HG03521 (cell line): ENCODE data around the gene MIF4GD.
"Not testable (repeated sequence)": the region's sequence is repeated elsewhere in the genome, so short reads cannot be mapped to it uniquely, and the experiment has no call there.

Experiments used
- ATAC-seq: cut with Tn5 transposase; IDR thresholded peaks from one replicate; pipeline ENCODE4 v1.9.1; 2021; ENCODE audit warnings: mild to moderate bottlenecking, moderate library complexity; ENCODE audit not compliant: unreplicated experiment

The MIF4GD gene

DNA sequence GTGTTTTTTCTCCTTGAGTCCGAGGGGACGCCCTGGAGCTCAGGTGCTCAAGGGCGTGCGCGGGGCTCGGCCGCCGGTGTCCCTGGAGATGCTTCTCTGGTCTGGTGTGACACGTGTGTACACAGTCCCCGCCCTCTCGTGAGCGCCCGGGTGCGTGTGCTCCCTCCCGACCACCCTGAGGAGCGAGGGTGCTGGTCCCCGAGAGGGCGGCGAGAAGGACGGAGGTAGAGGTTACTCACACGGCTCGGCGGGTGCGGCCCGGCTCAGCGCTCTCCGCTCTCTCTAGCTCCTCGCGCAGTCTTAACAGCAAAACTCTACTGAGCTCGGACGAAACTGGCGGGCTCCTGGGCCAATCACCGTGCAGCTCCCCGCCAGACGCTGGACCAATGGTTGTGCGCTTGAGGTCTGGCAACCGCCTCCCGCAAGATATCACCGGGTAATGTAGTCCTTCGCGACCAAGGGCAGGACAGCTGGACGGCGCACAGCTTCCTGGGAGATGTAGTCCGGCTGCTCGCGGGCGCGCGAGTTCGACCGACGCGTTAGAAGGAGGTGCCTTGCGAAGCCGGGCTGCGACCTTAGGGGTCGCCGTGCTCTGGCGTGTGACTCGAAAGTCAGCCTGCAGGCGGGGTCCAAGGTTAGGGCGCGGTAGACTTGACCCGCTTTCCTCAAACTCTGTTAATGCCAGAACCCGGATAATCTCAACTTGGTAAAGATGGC is 18.2 kb upstream of the MIF4GD start, which contains the start of gene SLC25A19:
TSS of gene SLC25A19 (minus strand) at position 319 of the 717 bp plus-strand sequence. CDS start 2,669 bp downstream, outside the sequence.
- ATAC-seq = peak; percentile 91

GRCh38 chr17:75288770-75289114 is 17.7 kb upstream of the MIF4GD start:
- no peak for ATAC-seq

- ATAC-seq = no peak
Measured at GRCh38 chr17:75288359-75288758, 17.3 kb upstream of the MIF4GD start.

DNA sequence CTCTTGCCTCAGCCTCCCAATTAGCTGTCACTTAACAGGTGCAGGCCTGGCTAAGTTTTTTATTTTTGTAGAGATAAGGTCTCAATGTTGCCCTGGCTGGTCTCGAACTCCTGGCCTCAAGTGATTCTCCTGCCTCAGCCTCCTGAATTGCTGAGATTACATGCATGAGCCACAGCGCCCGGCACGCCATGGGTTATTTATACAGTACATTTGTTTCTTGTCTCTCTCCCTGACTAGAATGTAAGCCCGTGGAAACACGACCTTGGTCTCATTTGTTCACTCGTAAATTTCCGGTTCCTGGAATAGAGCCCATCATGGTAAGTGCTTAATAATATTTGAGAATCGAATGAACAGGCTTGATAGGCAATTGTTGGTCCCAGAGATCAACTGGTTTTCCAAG is 16.2 kb upstream of the MIF4GD start:
- ATAC-seq = no peak

- no peak for ATAC-seq
Measured at GRCh38 chr17:75285123-75285522, 14.1 kb upstream of the MIF4GD start.

DNA sequence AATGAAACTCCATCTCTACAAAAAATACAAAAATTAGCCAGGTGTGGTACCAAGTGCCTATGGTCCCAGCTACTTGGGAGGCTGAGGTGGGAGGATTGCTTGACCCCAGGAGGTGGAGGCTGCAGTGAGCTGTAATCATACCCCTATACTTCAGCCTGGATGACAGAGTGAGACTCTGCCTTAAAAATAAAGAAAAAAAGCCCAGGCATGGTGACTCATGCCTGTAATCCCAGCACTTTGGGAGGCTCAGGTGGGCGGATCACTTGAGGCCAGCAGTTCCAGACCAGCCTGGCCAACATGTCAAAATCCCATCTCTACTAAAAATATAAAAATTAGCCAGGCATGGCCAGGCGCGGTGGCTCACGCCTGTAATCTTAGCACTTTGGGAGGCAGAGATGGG is 9.2 kb upstream of the MIF4GD start:
- ATAC-seq = not testable (repeated sequence)

GRCh38 chr17:75277664-75278071 is 6.6 kb upstream of the MIF4GD start:
- no peak for ATAC-seq

GRCh38 chr17:75273977-75274708 is 3.1 kb upstream of the MIF4GD start:
- ATAC-seq = no peak

DNA sequence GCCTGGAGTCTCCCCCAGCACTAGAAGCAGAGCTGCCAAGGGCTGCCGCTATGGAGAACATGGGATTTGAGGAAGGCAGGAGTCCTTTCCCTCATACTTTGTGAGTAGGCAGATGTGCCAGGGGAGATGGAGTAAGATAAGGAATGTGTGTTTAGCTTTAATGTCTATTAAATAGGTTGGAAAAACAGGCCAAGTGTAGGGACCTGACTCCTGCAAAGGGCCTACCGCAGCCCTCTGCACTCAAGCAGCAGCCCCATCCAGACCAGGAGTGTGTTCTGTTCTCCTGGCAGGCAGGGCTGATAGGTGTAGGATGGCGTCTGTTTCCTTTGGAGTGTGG is 1.8 kb upstream of the MIF4GD start:
- no peak for ATAC-seq

DNA sequence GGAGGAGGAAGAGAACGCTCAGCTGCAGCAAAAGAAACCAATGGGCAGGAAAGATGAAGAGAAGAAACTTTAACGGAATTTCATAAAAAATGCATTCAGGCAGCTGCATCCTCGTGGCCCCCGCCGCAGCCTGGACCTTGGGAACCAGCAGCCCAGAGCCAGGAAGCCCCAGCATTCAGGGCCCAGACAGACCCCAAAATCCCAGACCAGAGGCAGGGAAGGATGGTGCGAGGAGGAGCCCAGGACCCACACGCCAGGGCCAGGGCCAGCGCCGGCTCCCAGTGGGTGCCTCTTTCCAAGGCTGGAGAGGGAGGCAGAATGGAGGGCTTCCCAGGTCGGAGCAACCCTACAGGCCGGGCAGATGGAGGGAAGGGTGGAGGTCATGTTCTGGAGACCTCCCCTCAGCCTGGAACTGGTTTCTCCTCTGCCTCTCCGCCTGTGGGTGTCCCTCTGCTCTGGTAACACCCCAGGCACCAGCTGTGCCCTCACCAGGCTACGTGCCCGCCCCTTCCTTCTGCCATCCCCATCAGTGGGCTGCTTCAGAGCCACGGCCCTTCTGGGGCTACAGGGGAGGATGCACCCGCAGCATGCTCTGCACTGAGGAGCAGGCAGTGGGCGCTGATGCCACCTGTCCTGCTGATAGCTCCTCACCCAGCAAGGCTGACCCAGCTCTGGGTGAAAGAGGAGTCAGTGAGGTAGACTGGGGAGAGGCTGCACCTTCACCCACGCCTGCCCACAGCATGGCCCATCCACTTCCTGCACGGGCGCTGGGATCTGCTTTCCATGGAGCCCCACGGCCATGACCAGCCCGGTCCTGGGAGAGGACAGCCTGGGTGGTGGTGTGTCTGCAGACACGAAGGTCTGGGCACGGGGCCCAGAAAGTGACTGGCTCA is 1.2 kb upstream of the MIF4GD start:
- no peak for ATAC-seq

GRCh38 chr17:75271233-75271954 is 363 bp upstream of the MIF4GD start:
- ATAC-seq = peak; percentile 81

GRCh38 chr17:75270218-75270965 is 639 bp downstream of the MIF4GD start:
- ATAC-seq = peak; percentile 36

GRCh38 chr17:75269844-75270217 is 1.2 kb downstream of the MIF4GD start:
- no peak for ATAC-seq

- ATAC-seq = no peak
Measured at GRCh38 chr17:75267411-75268232, 3.4 kb downstream of the MIF4GD start.

DNA sequence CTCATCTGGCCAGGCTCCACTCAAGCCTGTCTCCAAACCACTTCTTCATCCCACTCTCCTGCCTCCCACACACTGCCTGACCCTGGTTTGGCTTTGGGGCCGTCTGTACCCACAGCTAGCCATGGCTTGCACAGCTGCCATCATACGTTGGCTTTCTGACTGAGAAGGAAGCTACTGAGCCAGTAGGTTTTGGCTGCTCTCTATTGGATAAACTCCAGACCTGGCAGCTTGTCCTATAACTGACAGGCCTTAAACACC is 3.9 kb downstream of the MIF4GD start:
- no peak for ATAC-seq

- ATAC-seq = no peak
Measured at GRCh38 chr17:75266316-75267152, 4.5 kb downstream of the MIF4GD start.

DNA sequence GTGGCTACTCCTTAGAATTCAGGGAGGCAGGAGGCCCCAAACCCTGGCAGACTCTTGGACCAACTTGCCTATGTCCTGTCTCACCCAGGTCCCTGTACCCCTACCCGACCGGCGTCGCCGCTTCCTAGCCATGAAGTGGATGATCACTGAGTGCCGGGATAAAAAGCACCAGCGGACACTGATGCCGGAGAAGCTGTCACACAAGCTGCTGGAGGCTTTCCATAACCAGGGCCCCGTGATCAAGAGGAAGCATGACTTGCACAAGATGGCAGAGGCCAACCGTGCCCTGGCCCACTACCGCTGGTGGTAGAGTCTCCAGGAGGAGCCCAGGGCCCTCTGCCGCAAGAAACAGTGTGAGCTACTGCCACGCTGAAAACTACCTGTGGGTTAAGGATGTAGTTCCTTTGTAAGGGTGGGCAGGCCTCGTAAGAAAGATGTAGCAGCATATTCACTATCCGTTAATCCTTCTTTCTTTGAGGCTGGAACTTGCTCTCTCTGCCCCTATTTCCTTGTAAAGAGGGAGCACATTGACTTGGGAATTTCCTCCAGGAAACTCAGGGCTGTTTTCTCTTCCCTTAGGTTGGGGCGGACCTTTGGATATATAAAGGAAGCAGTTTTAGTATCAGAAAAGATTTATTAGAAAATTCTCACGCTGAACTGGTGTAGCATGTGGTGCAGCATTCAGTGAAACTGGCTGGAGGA is 5.3 kb downstream of the MIF4GD start:
- no peak for ATAC-seq

DNA sequence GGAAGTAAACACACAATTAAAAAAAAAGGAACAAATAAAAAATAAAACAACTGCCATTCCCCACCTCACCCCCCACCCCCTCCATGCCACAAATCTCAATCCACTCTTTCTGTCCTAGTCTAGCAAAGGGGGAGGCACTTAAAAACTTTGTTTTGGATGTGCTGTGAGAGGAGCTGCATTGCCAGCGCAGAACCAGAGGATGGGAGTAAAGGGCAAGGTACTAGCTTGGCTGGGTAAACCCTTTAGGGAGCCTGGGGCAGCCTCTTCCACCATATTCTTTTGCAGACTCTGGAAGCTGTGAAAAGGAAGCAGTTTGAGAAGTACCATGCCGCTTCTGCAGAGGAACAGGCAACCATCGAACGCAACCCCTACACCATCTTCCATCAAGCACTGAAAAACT is 8.0 kb downstream of the MIF4GD start:
- no peak for ATAC-seq
